GM12864 (cell line): ENCODE results near the gene ITGBL1.

ENCODE experiments used
- DNase-seq: peaks from one replicate; pipeline ENCODE4 v3.0.0-alpha.2; 2011; ENCODE audit warnings: low read depth
- H3K4me3 ChIP-seq: 2 replicates; pipeline ENCODE4 v1.5.1; 2011; ENCODE audit warnings: mild to moderate bottlenecking, low read depth, low read length, control low read depth
- CTCF ChIP-seq: IDR thresholded peaks from 2 replicates; pipeline ENCODE4 v1.5.1; 2011; ENCODE audit warnings: low read depth, mild to moderate bottlenecking, moderate library complexity, low read length, control low read depth, inconsistent platforms; ENCODE audit errors: missing control alignments

ITGBL1 gene

DNA sequence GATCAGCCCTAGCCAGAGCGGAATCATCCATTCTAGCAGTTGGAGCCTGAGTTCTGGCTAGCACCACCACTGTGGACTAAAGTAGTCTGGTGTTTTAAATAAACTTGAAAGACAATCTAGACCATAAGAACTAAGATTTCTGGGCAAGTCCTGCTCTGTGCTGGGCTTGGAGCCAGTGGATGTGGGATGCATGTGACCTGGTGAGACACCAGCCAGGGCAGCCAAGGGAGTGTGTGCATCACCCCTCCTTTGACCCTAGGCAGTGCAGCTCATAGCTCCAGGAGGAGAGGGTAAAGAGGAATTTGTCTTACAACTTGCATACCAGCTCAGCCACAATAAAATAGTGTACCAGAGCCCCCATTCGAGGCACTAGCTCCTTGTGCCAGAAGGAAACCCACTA lies 21.0 kb downstream of the ITGBL1 start:
- no peak overlapping the region for H3K4me3 ChIP-seq
- no peak for DNase-seq
- TF ChIP-seq CTCF: no peak

DNA sequence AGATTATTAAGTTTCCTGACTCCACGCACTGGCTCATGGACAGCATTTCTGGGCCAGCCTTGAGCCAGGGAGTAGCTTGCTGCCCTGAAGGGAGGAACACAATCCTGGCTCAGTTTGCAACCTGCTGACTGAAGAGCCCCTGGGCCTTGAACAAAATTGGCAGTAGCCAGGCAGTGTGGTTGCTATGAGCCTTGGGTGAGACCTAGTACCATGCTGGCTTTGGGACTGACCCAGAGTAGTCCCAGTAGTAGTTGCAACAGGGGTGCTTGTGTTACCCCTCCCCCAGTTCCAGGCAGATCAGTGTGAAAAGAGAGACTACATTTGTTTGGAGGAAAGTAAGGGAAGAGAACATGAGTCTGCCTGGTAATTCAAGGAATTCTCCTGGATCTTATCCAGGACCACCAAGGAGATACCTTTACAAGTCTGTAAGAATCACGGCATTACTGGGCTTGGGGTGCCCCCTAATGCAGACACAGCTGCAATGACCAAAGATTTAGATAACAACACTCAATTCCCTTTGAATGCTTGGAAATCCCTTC lies 22.0 kb downstream of the ITGBL1 start:
- no peak overlapping the region for H3K4me3 ChIP-seq
- DNase-seq: no peak
- peak; percentile 15 for TF ChIP-seq CTCF

- no peak overlapping the region for H3K4me3 ChIP-seq
- TF ChIP-seq CTCF: no peak
- DNase-seq: no peak
Measured at GRCh38 chr13:101475536-101475935, 23.1 kb downstream of the ITGBL1 start.

- DNase-seq: no peak
- TF ChIP-seq CTCF: no peak
- H3K4me3 ChIP-seq: no peak overlapping the region
Measured at GRCh38 chr13:101481421-101481820, 28.9 kb downstream of the ITGBL1 start.

- no peak for DNase-seq
- TF ChIP-seq CTCF: no peak
- H3K4me3 ChIP-seq: no peak overlapping the region
Measured at GRCh38 chr13:101486708-101487437, 34.4 kb downstream of the ITGBL1 start.

- no peak overlapping the region for H3K4me3 ChIP-seq
- TF ChIP-seq CTCF: no peak
- DNase-seq: no peak
Measured at GRCh38 chr13:101487438-101487830, 35.0 kb downstream of the ITGBL1 start.

- no peak overlapping the region for H3K4me3 ChIP-seq
- DNase-seq: no peak
- TF ChIP-seq CTCF: no peak
Measured at GRCh38 chr13:101488734-101489133, 36.3 kb downstream of the ITGBL1 start.
